Muscle of leg (tissue), 11 donors: ENCODE results near the gene CCSER1. TPM values are rescaled to one million over a fixed set of nuclear protein-coding genes. Genes with fewer than 3 reads are reported as not detected.
"Not testable (repeated sequence)": the region's sequence is repeated elsewhere in the genome, so short reads cannot be mapped to it uniquely, and the experiment has no call there.

ENCODE experiments used
- DNase-seq: peaks from one replicate; pipeline ENCODE4 v3.0.0; 2013
- H3K27ac ChIP-seq: one replicate; pipeline ENCODE4 v1.5.1; 2013; ENCODE audit warnings: mild to moderate bottlenecking, low read length, control low read depth
- H3K27me3 ChIP-seq: one replicate; pipeline ENCODE4 v1.6.1; 2013; ENCODE audit warnings: low read length; ENCODE audit not compliant: control insufficient read depth, insufficient read depth
- H3K36me3 ChIP-seq: one replicate; pipeline ENCODE4 v1.6.1; 2013; ENCODE audit warnings: low read length; ENCODE audit not compliant: control insufficient read depth, insufficient read depth
- H3K4me1 ChIP-seq: one replicate; pipeline ENCODE4 v1.6.1; 2013; ENCODE audit warnings: low read length; ENCODE audit not compliant: control insufficient read depth, insufficient read depth
- H3K4me3 ChIP-seq: one replicate; pipeline ENCODE4 v1.5.1; 2013; ENCODE audit warnings: low read length, control low read depth
- H3K9me3 ChIP-seq: replicated peaks from 2 replicates; pipeline ENCODE4 v1.6.1; 2013; ENCODE audit warnings: low read depth, low read length; ENCODE audit not compliant: control insufficient read depth
- WGBS: methylation state at CpG from one replicate; pipeline ENCODE4 v1.1.5; 2013; ENCODE audit warnings: missing lambda C conversion rate; ENCODE audit not compliant: insufficient coverage; 5-methylcytosine and 5-hydroxymethylcytosine counted together
- polyA plus RNA-seq, 8 donors: library from polyadenylated mRNA; unstranded; fragments of 120-200 nt; gene quantifications; one replicate each; pipeline versions ENCODE4 v1.2.1 to v1.2.3, GENCODE V29; 2013; ENCODE audit warnings: inconsistent platforms in 1 of 8, low replicate concordance in 1 of 8; ENCODE audit not compliant: insufficient read length in 8 of 8, insufficient read depth in 1 of 8
- total RNA-seq: library from RNA; stranded (reverse); fragments of 120-200 nt; gene quantifications from one replicate; pipeline ENCODE4 v1.2.4, GENCODE V29; 2013

Gene CCSER1
- total and polyA plus RNA-seq, 9 donors, result 0.26 to 1.2 (median 0.41) TPM

GRCh38 chr4:90852237-90852636 lies 725.0 kb downstream of the CCSER1 start:
- Histone ChIP-seq H3K4me3 (no peak overlapping the region), H3K36me3 (no peaks in the 10 kb centered on the region), H3K4me1 (no peaks in the 10 kb centered on the region), H3K9me3 (no peaks in the 10 kb centered on the region), H3K27me3 (no peaks in the 10 kb centered on the region), H3K27ac (no peak overlapping the region)
- 93% methylated on average over 2 of the region's 4 CpGs for WGBS
- peak; percentile 35 for DNase-seq

GRCh38 chr4:90855111-90855510 lies 727.9 kb downstream of the CCSER1 start:
- DNase-seq, result peak; percentile 16
- H3K4me1 ChIP-seq, result no peaks in the 10 kb centered on the region
- H3K9me3 ChIP-seq, result no peaks in the 10 kb centered on the region
- no peaks in the 10 kb centered on the region for H3K36me3 ChIP-seq
- no peak overlapping the region for H3K27ac ChIP-seq
- no peak overlapping the region for H3K4me3 ChIP-seq
- no peaks in the 10 kb centered on the region for H3K27me3 ChIP-seq

- Histone ChIP-seq H3K36me3 (no peaks in the 10 kb centered on the region), H3K9me3 (no peaks in the 10 kb centered on the region), H3K4me3 (no peak overlapping the region), H3K27me3 (no peaks in the 10 kb centered on the region), H3K27ac (no peak overlapping the region), H3K4me1 (no peaks in the 10 kb centered on the region)
- WGBS, result 82% methylated on average over 2 of the region's 2 CpGs
- no peak for DNase-seq
Observed at GRCh38 chr4:90857081-90857820, 730.1 kb downstream of the CCSER1 start.

GRCh38 chr4:90875791-90876190 lies 748.6 kb downstream of the CCSER1 start:
- Histone ChIP-seq H3K4me1 (no peaks in the 10 kb centered on the region), H3K27me3 (no peaks in the 10 kb centered on the region), H3K4me3 (no peak overlapping the region), H3K27ac (no peak overlapping the region), H3K36me3 (no peaks in the 10 kb centered on the region), H3K9me3 (no peaks in the 10 kb centered on the region)
- no peak for DNase-seq
- WGBS, result no CpG with 5 or more reads among the region's 2 CpGs

- H3K4me1 ChIP-seq, result no peaks in the 10 kb centered on the region
- H3K36me3 ChIP-seq, result no peaks in the 10 kb centered on the region
- no peaks in the 10 kb centered on the region for H3K27me3 ChIP-seq
- H3K4me3 ChIP-seq, result no peak overlapping the region
- no peak overlapping the region for H3K27ac ChIP-seq
- no CpG with 5 or more reads among the region's 1 CpG for WGBS
- DNase-seq, result no peak
- no peaks in the 10 kb centered on the region for H3K9me3 ChIP-seq
Observed at GRCh38 chr4:90876296-90876695, 749.1 kb downstream of the CCSER1 start.

GRCh38 chr4:90883519-90883918 lies 756.3 kb downstream of the CCSER1 start:
- Histone ChIP-seq H3K27ac (no peak overlapping the region), H3K4me3 (no peak overlapping the region), H3K36me3 (no peaks in the 10 kb centered on the region), H3K4me1 (no peaks in the 10 kb centered on the region), H3K27me3 (no peaks in the 10 kb centered on the region), H3K9me3 (no peaks in the 10 kb centered on the region)
- no CpG with 5 or more reads among the region's 3 CpGs for WGBS
- no peak for DNase-seq

- no peaks in the 10 kb centered on the region for H3K36me3 ChIP-seq
- no peak overlapping the region for H3K27ac ChIP-seq
- no peaks in the 10 kb centered on the region for H3K27me3 ChIP-seq
- no CpG with 5 or more reads among the region's 2 CpGs for WGBS
- no peaks in the 10 kb centered on the region for H3K9me3 ChIP-seq
- H3K4me3 ChIP-seq, result no peak overlapping the region
- peak; percentile 21 for DNase-seq
- H3K4me1 ChIP-seq, result no peaks in the 10 kb centered on the region
Observed at GRCh38 chr4:90888571-90888970, 761.4 kb downstream of the CCSER1 start.

- DNase-seq, result no peak
- Histone ChIP-seq H3K4me3 (no peak overlapping the region), H3K9me3 (no peaks in the 10 kb centered on the region), H3K4me1 (no peaks in the 10 kb centered on the region), H3K27me3 (no peaks in the 10 kb centered on the region), H3K36me3 (no peaks in the 10 kb centered on the region), H3K27ac (no peak overlapping the region)
- WGBS, result no CpG with 5 or more reads among the region's 2 CpGs
Observed at GRCh38 chr4:90889171-90889570, 762.0 kb downstream of the CCSER1 start.

GRCh38 chr4:90903413-90903812 lies 776.2 kb downstream of the CCSER1 start:
- H3K27me3 ChIP-seq, H3K27ac ChIP-seq, H3K4me1 ChIP-seq, DNase-seq, H3K4me3 ChIP-seq, H3K36me3 ChIP-seq, H3K9me3 ChIP-seq: not testable (repeated sequence)
- WGBS, result no CpG with 5 or more reads among the region's 1 CpG

- H3K27me3 ChIP-seq, result no peaks in the 10 kb centered on the region
- peaks cover 5% of the 10 kb centered on the region for H3K9me3 ChIP-seq
- H3K4me3 ChIP-seq, result no peak overlapping the region
- no peak overlapping the region for H3K27ac ChIP-seq
- H3K4me1 ChIP-seq, result no peaks in the 10 kb centered on the region
- no peak for DNase-seq
- H3K36me3 ChIP-seq, result no peaks in the 10 kb centered on the region
- WGBS, result 80% methylated on average over 1 of the region's 1 CpG
Observed at GRCh38 chr4:90904021-90904420, 776.8 kb downstream of the CCSER1 start.

- H3K4me1 ChIP-seq, result no peaks in the 10 kb centered on the region
- no CpG with 5 or more reads among the region's 3 CpGs for WGBS
- no peak overlapping the region for H3K4me3 ChIP-seq
- no peaks in the 10 kb centered on the region for H3K27me3 ChIP-seq
- no peak overlapping the region for H3K27ac ChIP-seq
- no peaks in the 10 kb centered on the region for H3K36me3 ChIP-seq
- peaks cover 5% of the 10 kb centered on the region for H3K9me3 ChIP-seq
- no peak for DNase-seq
Observed at GRCh38 chr4:90906239-90906638, 779.0 kb downstream of the CCSER1 start.
